ENCODE measurements around the gene SMOC1.
"Not testable (repeated sequence)": the region's sequence is repeated elsewhere in the genome, so short reads cannot be mapped to it uniquely, and the experiment has no call there.

SMOC1 gene

GRCh38 chr14:69903046-69903445 is 23.8 kb downstream of the SMOC1 start:
- not testable (repeated sequence) for DNase-seq

GRCh38 chr14:69904246-69904645 is 25.0 kb downstream of the SMOC1 start:
- no peak for DNase-seq

- no peak for DNase-seq
Measured at GRCh38 chr14:69906201-69906600, 27.0 kb downstream of the SMOC1 start.

- no peak for DNase-seq
Measured at GRCh38 chr14:69909826-69910550, 30.8 kb downstream of the SMOC1 start.

GRCh38 chr14:69910871-69911270 is 31.7 kb downstream of the SMOC1 start:
- no peak for DNase-seq

DNA sequence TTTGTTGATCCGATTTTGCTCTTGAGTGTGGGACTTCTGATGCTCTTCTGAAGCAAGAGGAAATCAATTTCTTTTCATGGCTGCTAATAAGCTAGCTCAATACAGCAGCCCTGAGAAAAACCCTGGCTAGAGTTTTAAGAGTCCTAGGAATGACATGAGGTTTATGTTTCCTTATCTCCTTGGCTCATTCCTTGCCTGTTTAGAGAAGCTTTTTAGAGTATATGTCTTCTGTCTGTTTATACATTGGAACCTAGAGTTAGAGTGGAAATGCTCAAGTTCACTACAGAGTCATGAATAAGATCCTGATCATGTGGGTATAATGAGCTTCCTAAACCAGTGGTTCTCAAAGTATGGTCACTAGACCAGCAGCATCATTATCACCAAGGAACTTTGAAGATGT is 34.5 kb downstream of the SMOC1 start:
- no peak for DNase-seq

DNA sequence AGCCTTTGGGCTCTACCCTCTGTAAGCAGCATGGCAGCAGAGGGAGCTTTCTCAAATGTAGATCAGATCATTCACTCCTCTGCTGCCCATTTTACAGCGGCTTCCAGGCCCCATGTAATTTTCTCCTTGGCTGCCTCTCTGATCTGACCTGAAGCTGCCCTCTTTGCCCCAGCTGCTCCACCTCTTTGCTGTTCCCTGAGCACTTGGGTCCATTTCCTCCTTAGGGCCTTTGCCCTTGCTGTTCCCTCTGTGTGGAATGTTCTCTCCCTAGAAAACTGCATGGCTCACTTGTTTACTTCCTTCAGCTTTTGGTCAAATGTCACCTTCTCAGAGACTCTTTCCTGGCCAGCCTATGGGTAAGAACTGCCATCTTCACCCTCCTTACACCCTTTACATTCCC is 37.2 kb downstream of the SMOC1 start:
- DNase-seq: no peak

DNA sequence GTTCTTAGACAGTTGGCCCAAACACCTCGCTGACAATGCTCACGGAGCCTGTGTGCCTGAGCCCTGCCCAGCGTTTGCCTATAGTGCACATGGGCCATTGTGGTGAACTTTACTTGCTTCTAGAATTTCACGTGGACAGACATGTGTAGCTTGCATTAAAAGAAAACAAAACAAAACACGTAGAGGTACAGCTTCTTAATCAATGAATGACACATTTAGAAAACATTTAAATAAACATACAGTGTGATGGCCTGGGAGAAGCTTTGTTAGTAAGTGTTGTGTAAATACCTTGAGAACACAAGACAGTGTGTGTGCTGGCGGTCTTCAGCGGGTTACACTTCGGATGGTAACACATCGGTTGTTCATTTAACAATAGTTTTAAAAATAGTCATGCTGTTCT is 38.1 kb downstream of the SMOC1 start:
- DNase-seq: no peak

- no peak for DNase-seq
Measured at GRCh38 chr14:69919815-69920214, 40.6 kb downstream of the SMOC1 start.

GRCh38 chr14:69921052-69921451 is 41.8 kb downstream of the SMOC1 start:
- no peak for DNase-seq

GRCh38 chr14:69922198-69922597 is 43.0 kb downstream of the SMOC1 start:
- DNase-seq: no peak

GRCh38 chr14:69924201-69924600 is 45.0 kb downstream of the SMOC1 start:
- no peak for DNase-seq

- DNase-seq: no peak
Measured at GRCh38 chr14:69928111-69928523, 48.9 kb downstream of the SMOC1 start.

GRCh38 chr14:69930780-69931379 is 51.7 kb downstream of the SMOC1 start:
- no peak for DNase-seq

DNA sequence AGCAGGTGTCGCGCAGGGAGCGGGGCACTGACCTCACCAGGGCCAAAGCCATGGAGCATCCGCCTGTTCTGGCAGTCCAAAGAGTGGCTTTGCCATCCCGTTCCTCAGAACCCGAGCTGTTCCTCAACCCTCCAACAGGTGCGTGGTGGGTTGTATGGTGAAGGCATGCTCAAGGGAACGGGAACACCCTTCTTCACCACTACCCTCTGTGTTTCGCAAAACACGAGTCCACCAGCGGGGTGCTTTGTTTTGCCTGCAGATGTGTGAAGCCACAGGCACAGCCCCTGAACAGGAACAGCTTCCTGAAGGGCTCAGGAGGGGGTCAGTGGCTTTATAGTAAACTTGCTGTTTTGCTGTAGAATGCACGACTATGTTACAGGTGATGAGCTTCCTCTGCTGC is 52.7 kb downstream of the SMOC1 start:
- no peak for DNase-seq

DNA sequence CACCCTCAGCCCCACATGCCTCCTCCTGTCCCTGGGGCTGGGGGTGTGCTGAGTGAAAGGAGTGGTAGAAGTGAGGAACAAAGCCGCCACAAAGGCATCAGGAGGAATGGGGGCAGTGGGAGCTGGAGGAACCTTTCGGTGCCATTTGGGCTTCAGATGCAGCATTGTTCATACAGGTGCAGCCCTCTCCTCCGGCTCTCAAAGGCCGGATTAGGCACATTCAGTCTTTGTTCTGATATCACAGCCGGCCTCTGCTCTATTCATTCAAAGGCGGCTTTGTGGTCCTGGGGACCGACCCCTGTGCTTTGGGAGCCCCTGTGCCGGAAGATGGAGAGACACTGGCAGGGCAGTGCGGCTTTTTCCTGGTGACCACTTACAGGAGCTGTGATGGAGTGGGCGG is 53.2 kb downstream of the SMOC1 start:
- no peak for DNase-seq

DNA sequence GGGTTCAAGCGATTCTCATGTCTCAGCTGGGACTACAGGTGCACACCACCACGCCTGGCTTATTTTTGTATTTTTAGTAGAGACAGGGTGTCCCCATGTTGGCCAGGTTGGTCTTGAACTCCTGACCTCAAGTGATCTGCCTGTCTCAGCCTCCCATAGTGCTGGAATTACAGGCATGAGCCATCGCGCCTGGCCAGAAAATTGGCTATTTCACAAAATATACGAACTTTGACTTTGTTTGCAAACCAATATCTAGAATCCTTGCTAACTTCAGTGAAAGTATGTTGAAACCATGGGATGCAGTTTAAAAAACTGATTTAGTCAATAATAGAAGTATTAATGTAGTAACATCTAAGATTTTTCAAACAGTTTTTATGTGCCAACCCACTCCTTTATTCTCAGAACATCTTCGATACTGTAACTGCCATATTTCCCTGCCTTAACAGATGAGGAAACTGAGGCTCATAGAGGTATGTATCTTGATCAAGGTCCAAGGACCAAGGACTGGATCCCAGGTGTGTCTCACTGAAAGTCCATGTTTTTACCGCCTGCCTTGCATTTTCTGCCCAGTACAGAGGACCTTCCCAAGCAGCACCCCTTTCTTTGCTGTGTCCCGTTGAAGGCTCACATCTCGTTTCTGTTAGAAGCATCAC is 54.5 kb downstream of the SMOC1 start:
- no peak for DNase-seq

DNA sequence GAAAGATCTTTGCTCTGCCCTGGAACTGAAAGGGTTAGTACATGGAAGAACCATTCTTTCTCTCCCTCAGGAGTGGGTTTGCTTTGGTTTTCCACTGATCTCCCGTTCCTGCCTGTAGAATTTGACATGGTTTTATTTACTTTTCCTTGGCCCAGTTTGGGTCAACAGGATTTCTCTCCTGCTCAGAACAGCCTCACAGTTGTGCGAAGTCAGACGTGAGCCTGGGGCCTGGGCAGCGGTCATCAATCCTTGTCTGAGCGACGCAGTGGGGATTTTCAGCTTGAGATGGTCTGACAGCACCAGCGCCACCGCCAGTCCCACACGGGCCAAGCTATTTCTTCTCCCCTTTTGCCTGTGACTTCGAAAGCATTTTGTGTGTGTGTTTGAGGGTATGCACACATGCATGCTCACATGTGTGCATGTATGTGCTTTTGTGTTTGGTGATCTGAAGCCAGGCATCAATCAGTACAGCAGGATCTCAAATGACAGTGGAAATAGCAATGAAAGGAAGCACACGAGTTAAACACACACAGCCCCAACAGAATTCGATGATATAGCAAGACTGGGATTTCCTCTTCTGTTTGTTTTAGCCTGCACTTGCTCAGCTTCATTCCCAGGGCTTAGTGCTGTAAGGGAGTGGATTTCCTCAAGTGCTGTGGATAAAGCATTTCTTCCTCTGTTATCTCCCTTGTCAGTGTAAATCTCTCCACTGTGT is 58.3 kb downstream of the SMOC1 start:
- no peak for DNase-seq

- no peak for DNase-seq
Measured at GRCh38 chr14:69938751-69939150, 59.5 kb downstream of the SMOC1 start.

DNA sequence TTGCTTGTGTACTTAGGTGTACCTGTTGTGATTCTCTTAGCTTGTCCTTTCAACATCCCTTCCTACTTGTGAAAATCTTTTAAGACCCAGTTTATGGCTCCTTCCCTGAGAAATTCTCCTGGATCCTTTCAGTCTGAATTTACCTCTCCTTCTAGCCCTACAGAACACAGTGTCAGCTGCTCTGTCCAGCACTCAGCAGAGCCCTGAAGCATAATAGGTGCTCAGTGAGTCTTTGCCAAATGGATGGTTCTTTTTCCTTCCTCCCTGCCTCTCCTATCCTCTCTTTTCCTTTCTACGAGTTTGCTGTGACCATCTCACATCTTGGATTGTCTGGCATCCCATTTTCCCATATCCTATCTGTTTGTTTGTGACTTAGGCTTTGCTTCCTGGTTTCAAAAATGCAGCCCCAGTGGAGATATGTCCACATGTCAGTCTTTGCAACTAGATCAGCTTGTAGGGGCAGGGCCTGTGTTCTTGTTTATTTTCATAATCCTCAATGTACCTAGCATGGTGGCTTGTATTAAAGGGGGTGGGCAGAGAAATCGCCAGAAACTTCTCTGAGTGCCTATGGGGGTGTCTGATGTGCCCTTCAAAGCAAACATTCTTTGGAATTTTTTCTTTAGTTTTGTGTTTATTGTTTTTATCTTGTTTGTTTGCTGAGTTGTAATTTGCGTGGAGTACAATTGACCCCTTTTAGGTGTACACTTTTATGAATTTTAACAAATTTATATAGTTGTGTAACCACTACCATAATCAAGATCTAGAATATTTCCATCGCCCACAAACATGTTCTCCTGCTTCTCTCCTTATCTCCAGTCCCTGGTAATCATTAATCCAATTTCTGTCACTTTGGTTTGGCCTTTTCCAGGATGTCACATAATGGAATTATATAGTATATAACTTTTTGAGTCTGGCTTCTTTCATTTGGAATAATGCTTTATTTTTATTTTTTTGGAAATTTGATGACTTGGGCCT is 62.8 kb downstream of the SMOC1 start:
- DNase-seq: no peak

DNA sequence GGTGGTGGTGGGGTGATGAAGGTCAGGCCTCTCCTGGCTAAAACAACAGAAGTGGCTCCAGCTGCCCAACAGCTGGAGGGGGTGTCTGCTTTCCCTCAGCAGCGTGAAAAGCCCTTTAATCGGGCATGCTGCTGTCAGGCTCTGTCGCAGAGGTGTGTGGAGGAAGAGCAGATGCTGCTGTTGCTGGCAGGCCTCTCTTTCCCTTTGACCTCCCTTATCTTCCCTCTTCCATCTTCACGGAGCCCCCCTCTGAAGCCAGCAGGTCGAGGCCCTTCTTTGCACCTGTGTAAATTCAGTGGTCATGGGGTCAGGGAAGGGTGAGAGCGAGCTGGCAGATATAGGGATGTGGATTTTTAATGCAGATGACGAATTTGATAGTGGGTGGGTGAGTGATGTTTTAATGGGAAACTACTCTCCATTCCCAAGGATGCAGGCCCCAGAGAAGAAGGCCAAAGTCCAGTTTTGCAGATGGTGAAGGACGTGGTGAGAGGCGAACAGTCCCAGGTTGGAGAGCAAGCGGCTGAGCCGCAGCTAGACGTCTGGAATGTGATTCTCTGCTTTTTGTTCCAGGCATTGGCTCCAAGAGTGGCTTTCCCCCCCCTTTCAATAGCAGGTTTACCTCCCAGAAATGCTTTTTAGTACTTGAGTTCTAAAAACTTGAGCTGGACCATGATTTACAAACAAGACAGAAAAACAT is 64.0 kb downstream of the SMOC1 start:
- no peak for DNase-seq

DNA sequence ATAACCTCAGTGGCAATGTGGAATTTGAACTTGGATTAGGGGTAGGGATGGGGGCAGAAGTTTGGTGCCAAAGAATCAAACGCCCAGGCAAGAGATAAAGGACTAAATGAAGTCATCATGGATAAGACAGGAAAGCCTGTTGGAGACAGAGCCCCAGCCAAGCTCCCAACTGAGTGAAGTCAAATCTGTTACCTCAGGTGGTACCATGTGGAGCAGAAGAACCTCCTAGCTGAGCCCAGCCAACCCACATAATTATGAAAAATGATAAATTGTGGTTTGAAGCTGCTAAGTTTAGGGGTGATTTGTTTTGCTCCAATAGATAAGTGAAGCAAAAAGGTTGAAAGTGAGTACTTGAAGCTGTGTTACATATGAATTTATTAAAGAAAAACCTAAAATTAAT is 66.1 kb downstream of the SMOC1 start:
- no peak for DNase-seq

Data from activated CD4-positive, alpha-beta T cell treated with anti-CD3 and anti-CD28 coated beads, Interleukin-2, amount 50 U/mL, for 4 hours (primary cell).